Stimulated activated CD8-positive, alpha-beta memory T cell treated with anti-CD3 and anti-CD28 coated beads, Interleukin-15, amount 100 ng/mL, for 1 hour (primary cell): ENCODE results near the gene FRMD3.

Experiments used
- DNase-seq: peaks from one replicate; pipeline ENCODE4 v3.0.0-alpha.2; 2020; ENCODE audit warnings: low read depth

FRMD3 gene

DNA sequence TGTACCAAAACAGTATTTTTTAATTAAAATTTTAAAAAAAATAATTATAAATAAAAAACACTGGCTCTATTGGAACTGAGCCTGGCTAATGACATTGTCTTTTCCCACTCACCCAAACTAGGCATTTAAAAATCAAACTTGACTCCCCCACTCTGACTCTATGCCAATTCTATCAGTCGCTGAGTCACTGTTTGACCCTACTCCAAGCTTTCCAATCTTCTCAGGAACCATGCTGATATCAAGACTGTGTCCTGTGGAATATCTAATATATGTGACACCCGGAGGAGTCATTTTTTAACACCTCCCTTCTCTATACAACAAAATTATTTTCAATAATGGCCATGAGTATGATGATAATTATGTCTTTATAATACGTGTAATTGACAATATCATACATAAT lies 303.7 kb downstream of the FRMD3 start:
- DNase-seq = no peak

DNA sequence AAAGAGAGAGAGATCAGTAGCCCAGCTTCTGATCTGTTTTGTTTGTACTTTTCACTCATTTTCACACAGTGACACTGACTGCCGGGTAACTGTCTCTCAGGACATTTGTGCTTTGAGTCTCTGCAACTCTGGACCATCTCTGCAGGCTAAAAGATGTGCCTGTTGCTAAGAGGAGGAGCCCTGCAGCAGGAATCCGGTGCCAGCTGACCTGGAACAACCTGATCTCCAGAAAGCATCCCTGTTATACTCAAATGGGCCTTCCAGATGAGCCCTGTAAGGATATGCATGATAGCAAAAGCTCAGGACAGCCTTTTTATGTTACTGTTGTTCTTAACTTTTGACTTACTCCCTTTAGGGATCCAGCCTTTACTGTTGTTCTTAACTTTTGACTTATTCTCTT lies 304.6 kb downstream of the FRMD3 start:
- DNase-seq = no peak

DNA sequence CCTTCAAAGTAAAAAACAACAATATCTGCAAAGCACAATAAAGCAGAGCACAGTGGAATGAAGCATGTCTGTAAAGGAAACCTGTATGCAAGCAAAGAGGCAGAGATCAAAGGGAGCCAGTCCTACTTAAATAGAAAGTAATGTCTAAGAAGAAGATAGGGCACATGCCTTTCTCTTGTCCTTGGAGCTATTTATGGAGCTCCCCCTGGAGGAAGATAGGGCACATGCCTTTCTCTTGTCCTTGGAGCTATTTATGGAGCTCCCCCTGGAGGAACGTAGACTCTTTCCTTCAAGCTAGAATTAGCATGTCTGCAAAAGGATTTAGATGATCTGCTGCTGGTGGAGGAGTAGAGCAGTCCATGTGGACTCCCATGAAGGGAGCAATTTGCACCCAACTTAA lies 307.2 kb downstream of the FRMD3 start:
- no peak for DNase-seq

DNA sequence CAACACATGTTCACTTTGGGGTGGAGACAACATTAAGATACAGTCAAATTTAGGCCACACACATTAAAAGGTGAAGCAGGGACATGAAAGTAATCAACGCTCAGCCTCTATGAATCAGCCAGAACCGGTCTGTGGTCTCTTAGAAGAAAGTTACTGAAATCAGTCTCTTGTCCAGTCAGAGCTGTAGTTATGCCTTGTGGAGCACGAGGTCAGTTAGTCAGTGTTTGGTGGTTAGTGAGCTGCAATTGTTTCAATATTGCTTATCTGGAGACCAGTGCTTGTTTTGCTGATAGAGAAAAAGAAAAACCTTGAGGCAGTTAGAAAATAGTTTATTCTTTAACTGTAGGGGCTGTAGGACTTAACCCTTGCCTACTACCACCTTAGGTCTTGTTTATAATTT lies 317.5 kb downstream of the FRMD3 start:
- no peak for DNase-seq

DNA sequence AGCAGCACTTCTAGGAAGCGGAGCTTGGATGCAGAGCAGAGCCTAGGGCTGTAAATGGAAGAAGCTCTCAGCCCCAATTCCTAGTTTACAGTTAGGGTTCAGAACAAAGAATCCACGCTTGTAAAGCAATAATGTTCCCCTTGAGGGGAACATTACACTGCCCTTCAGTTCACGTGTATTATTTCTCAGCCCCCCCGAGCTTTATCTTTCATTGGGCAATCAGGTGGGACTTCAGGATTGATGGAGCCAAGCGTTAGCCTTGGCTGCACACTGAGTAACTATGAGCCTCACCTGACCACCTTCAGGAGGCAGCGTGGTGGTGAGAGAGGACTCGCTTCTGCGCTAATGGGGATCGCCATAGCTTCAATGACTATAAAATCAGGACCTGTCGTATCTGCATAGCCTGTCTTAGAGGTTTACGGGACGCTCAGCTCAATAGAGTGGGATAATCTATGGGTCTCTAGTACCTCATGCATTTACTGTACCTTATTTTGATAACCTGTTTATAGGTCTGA lies 318.2 kb downstream of the FRMD3 start:
- DNase-seq = no peak

DNA sequence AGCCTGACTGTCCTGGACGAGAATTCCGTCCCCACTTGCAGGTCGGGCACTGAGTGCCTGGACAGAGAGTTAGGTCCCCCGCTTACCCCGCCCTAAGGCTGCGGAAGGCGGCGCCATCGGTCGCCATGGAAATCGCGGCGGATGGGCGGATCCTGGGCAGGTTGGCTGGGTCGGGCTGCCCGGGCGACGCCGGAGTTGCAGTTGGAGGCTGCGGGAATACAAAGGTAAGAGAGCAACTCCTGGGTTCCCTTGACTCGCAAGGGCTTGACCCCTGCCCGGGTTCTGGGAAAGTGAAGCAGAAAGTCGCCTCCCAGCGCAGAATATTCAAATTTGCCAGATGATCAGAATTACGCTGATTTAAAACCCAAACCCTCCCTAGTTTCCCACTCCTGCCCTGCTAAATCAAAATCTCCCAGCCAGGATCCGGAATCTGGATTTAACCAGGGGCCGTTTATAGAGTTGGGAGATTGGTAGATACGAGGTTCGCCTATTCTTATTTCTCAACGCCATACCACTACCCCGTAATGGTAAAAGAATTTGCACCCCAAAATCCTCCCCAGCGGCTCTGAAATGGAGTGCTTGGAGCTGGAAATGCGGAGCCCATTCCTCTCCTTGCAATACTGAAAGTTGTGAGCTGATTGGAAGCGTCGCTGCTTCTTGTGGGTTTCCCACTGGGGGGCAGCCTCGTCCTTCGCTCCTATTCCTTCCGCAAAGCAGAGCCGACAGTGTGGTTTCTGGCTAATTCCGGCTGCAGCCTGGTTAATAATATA lies 318.9 kb downstream of the FRMD3 start:
- no peak for DNase-seq

DNA sequence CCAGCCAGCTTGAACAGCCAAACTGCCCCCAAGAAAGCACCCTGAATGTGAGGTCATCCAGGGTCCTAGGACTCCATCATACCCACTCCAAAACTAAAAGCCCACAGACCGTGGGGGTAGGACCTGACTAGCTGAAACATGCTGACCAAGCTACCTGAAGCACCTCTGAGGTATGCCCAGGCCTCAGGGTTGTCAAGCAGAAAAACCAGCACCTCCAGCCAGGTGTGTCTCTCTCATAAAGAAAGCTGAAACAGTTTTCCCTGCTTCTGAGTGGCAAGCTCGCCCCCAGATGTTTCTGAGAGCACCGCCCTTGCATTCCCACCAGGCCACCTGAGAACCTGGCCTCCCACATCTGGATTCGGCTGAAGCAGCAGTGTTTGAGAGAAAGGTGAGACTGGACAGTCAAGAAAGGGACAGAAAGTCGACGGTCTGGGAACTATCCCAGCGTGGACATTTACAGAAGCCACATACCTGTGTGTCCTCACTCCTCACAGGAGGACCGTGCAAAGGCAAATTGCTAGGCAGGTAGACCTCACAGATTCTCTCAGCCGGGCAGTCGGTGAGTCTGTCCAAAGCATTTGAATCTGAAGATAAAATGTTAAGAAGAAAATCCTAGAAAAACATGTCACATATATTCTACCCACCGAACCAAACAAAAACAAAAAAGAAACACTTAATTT lies 319.6 kb downstream of the FRMD3 start:
- DNase-seq = no peak

DNA sequence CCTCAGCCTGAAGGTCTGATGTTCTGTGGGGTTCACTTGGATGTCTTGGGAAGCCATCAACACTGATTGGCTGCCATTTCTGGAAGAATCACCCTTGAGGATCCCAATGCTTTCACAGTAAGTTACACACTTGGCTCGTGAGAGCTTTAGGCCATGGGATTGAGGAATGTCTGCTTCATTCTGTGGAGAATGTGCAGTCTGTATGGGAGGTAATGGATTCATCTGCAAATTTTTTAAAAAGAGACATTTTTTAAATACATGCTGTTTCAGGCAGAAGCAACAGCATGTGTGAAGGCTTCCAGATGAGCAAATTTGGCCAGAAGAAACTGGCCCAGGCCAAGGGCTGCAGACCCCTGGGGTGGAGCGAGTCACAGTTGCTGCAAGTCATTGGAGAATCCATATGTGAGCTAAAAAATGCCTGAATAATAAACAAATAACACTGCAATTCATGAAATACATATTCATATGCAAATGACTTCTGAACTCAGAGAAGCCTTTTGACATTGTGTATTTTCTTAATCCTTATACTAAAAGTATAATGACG lies 328.9 kb downstream of the FRMD3 start:
- no peak for DNase-seq

DNA sequence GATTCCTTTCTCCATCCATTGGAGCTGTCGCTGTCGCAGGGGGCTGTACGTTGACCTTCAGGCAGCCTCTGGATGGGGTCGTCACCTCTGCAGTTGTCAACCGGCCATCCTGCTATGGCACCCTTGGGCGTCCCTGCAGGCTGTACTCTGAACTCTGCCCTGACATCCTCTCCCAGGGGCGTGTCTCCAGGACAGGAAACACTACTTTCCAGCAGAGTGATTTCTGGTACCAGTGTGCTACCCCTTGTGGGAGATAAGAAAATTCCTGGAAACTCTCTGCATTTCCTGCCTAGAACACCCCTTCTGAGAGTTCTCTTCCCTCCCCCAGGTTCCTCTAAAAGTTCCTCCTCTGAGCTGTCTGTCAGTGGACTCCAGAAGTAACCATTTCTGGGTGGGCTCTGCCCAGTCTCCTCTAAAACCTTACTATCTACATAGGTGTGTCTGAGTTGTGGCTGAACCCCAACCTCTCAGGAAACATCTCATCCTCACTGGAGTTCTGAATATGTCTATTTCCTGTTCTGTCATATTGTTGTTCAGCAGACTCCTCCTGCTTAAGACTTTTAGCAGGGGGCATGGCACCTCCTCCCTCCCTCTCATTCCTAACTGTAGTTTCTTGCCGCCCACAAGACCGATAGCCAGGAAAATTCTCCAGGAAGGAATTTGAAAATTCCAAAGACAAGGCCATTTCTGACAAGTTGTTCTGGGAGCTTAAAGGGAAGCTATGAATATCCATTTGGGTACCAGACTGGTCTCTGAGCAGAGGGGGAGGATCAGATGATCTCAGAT lies 329.9 kb downstream of the FRMD3 start:
- no peak for DNase-seq

DNA sequence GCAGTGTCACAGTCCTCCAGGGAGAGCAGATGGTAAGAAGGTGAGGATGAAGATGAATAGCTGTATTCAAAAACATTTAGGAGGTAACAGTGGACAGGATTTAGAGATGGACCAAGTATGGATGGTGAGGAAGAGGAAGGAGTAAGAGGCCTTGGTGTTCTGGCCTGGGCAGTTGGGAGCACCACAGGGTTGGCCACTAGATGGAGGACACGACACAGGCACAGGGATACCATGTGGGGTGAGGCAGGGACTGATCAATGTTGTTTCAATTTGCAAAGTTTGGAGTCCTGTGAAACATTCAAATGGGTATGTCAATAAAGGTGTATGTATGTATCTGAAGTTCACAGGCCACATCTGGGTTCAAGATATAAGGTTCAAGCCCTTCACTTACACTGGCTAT lies 334.2 kb downstream of the FRMD3 start:
- no peak for DNase-seq

DNA sequence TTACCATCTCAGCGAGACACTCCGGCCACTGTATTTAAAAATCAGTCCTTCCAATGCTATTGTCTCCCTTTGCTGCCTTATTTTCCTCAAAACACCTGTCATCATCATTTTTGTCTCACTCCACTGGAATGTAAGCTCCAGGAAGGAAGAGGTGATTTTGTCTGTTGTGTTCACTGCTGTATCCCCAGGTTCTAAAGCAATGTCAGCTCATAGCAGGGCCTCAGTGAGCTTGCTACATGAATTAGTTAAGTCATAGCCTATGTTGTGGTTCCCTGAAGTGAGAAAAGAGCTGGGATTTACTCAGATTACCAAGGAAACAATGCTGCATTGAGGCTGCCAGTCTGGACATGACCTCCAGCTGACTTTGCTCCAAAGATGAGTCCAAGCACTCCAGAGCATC lies 337.7 kb downstream of the FRMD3 start:
- DNase-seq = no peak

DNA sequence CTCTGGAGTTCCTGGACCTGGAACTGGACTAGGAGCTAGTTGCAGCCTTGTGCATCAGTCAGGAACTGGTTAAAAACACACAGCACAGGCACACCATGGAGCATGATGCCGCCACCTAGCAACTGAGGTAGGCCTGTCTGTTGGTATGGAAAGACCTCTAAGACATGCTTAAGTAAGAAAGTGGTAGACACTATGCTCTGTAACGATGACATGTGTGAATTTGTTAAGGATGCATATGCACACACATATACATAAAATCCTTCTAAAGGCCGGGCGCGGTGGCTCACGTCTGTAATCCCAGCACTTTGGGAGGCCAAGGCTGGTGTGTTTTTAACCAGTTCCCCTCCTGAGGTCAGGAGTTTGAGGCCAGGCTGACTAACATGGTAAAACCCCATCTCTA lies 338.4 kb downstream of the FRMD3 start:
- no peak for DNase-seq

DNA sequence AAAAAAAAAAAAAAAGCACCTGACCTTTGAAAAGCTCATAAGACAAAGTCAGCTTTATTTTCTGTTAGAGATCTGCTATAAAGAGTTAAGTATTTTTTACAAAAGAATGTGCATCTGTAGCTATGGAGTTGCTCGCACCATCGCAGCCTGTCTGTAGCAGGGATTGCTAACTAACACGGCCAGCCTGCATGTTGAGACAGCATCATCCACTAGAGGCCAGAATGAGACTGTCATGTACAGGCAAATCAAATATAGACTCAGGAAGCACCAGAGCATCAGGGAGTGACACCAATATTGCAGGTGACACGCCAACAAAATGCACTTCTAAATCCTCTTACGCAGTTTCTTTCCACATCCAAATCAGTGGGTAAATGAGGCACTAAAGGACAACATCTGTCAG lies 339.0 kb downstream of the FRMD3 start:
- no peak for DNase-seq

DNA sequence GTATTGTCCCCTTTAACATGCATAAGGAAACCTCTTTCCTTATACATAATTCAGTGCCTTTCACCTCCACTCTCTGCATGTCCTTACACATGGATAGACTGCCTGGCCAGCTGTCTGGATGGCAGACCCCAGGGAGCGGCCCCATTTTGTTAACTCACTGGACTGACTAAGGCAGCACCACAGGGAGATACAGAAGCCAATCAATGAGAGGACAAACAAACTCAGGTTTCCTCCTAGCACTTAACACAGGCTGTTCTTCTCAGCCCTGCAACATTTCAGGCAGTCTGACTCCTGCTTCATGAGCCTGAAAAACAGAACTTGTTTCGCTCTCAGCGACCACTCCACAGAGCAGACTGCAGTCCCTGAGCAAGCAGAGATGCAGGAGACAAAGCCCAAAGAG lies 339.8 kb downstream of the FRMD3 start:
- no peak for DNase-seq

DNA sequence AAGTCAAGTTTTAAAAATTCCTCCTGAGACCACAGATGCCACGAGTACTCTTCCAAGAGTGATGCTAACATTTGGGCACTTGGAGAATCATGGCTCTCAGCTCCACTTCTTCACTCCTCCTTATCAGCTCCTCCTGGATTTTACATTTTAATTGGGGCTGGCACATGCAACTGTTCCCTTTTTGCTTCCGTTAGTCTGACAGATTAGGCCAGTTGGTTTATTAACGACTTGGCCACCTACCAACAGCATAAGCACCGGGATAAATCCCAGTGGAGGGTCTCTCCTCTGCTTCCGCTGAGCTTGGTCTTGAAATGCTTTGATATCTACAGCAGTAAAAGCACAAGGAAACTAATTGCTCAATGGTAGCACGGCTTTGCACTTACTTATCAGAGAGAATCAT lies 340.6 kb downstream of the FRMD3 start:
- no peak for DNase-seq

DNA sequence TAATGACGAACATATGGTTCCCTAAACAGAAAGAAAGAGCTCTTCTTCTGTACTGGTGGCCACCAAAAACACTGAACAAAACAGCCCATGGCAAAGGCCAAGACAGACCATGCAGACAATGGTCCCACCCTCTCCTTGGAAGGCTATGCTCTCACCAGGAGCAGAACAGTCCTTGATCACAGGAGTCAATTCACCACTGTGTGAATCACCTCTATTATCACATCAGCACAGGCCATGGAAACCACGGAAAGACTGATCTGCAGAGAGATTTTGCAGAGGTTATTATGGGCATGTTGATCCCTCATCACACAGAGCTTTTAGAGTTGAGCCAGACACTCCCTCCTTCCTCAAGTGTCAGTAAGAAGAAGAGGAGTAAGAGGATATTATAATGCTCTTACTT lies 341.3 kb downstream of the FRMD3 start:
- no peak for DNase-seq
